ENCODE data around the gene CCDC158.

The CCDC158 gene

GRCh38 chr4:76406081-76406480 lies 14.9 kb downstream of the CCDC158 start:
- Mint-ChIP-seq H3K27ac (no peak overlapping the region), H3K4me3 (no peak overlapping the region), H3K9me3 (no peaks in the 10 kb centered on the region), H3K27me3 (peaks cover 6% of the 10 kb centered on the region), H3K4me1 (peaks cover 5% of the 10 kb centered on the region), H3K36me3 (no peaks in the 10 kb centered on the region)
- DNase-seq (ENCODE audit: low spot score in 2 of 2) (no peak), ATAC-seq (ENCODE audit: low read depth) (no peak)

- H3K4me3 Mint-ChIP-seq: no peak overlapping the region
- DNase-seq (ENCODE audit: low spot score in 2 of 2): no peak
- no peak for ATAC-seq (ENCODE audit: low read depth)
- H3K9me3 Mint-ChIP-seq: peaks cover 3% of the 10 kb centered on the region
- no peak overlapping the region for H3K27ac Mint-ChIP-seq
- H3K27me3 Mint-ChIP-seq: peaks cover 11% of the 10 kb centered on the region
- H3K36me3 Mint-ChIP-seq: no peaks in the 10 kb centered on the region
- H3K4me1 Mint-ChIP-seq: no peaks in the 10 kb centered on the region
Measured at GRCh38 chr4:76401654-76402053, 19.3 kb downstream of the CCDC158 start.

DNA sequence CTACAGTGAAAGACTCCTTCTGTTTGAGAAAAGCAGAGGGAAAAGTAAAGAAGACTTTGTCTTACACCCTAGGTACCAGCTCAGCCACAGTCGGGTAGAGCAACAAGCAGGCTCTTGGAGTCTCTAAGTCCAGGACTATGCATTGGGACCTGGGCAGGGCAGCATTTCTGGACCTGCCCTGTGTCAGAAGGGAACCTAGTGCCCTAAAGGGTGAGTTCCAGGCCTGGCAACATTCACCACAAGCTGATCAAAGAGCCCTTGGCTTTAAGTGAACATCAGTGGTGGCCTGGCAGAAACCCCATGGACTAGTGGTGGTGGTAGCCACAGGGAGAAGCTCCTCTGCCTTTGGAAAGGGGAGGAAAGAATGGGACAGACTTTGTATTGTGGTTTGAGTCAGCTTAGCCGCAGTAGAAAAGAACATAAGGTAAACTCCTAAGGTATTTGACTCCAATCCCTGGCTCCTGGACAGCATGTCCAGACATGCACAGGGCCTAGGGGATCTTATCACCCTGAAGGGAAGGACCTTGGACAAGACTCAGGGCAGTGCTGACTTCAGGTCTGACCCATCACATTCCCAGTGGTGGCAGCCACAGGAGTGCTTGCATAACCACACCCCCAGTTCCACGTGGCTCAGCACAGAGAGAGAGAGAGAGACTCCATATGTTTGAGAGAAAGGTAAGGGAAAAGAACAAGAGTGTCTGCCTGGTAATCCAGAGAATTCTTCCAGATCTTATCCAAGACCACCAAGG lies 32.6 kb downstream of the CCDC158 start:
- DNase-seq (ENCODE audit: low spot score in 2 of 2): no peak
- Mint-ChIP-seq H3K27ac (no peak overlapping the region), H3K4me3 (no peak overlapping the region), H3K9me3 (peaks cover 20% of the 10 kb centered on the region), H3K4me1 (no peaks in the 10 kb centered on the region), H3K36me3 (peaks cover 2% of the 10 kb centered on the region), H3K27me3 (peaks cover 11% of the 10 kb centered on the region)
- ATAC-seq (ENCODE audit: low read depth): no peak

DNA sequence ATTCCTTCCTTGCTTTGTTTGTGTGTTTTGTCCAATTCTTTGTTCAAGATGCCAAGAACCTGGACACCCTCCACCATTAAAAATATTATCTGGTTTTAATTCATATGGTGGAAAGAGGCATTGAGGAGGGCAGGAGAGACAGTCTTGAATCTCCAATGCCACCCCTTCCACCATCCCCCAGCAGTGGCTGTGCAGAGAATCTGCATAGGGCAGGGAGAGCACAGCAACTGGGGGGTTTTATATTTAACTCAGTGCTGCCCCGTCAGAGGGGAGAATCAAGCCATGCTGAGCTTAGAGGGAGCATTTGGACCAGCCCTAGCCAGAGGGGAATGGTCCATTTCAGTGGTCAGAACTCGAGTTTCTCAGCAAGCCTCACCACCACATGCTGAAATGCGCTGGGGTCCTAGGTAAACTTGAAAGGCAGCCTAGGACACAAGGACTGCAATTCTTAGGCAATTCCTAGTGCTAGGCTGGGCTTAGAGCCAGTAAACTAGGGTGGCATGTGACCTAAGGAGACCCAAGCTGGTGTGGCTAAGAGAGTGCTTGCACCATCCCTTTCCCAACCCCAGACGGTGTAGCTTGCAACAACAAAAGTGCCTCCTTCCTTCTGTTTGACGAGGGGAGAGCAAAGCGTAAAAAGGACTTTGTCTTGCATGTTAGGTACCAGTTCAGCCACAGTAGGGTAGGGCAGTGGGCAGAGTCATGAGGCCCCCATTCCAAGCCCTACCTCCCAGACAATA lies 34.2 kb downstream of the CCDC158 start:
- Mint-ChIP-seq H3K4me1 (no peaks in the 10 kb centered on the region), H3K36me3 (peaks cover 3% of the 10 kb centered on the region), H3K27me3 (peaks cover 12% of the 10 kb centered on the region), H3K27ac (no peak overlapping the region), H3K4me3 (no peak overlapping the region), H3K9me3 (peaks cover 19% of the 10 kb centered on the region)
- ATAC-seq (ENCODE audit: low read depth) (no peak), DNase-seq (ENCODE audit: low spot score in 2 of 2) (no peak)

GRCh38 chr4:76385974-76386373 lies 35.0 kb downstream of the CCDC158 start:
- DNase-seq (ENCODE audit: low spot score in 2 of 2) (no peak), ATAC-seq (ENCODE audit: low read depth) (no peak)
- peaks cover 6% of the 10 kb centered on the region for H3K36me3 Mint-ChIP-seq
- no peak overlapping the region for H3K4me3 Mint-ChIP-seq
- peaks cover 17% of the 10 kb centered on the region for H3K9me3 Mint-ChIP-seq
- H3K27me3 Mint-ChIP-seq: peaks cover 12% of the 10 kb centered on the region
- no peaks in the 10 kb centered on the region for H3K4me1 Mint-ChIP-seq
- no peak overlapping the region for H3K27ac Mint-ChIP-seq

GRCh38 chr4:76384052-76384451 lies 36.9 kb downstream of the CCDC158 start:
- ATAC-seq (ENCODE audit: low read depth): no peak
- Mint-ChIP-seq H3K4me1 (no peaks in the 10 kb centered on the region), H3K27ac (no peak overlapping the region), H3K9me3 (peaks cover 5% of the 10 kb centered on the region), H3K36me3 (peaks cover 5% of the 10 kb centered on the region), H3K27me3 (peaks cover 10% of the 10 kb centered on the region), H3K4me3 (no peak overlapping the region)
- DNase-seq (ENCODE audit: low spot score in 2 of 2): no peak

DNA sequence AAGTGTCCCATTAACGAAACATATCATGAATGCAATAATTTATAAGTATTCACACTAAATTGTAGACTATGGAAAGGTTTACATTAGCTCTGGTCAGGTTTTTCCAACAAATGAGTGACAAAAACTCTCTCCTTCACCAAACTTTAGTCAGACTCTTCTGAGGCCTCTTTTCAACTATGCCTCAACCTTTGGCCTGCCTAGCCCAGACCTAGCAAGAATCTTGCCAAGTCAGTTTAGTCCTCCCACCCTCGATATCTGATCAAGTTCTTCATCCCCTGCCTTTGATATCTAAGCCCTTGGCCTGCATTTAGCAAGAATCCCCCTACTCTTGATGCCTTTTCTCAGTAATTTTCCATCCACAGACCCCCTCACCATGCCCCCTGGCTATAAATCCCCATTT lies 37.9 kb downstream of the CCDC158 start:
- no peak overlapping the region for H3K27ac Mint-ChIP-seq
- peaks cover 7% of the 10 kb centered on the region for H3K27me3 Mint-ChIP-seq
- peaks cover 2% of the 10 kb centered on the region for H3K9me3 Mint-ChIP-seq
- H3K4me1 Mint-ChIP-seq: no peaks in the 10 kb centered on the region
- ATAC-seq (ENCODE audit: low read depth) (no peak), DNase-seq (ENCODE audit: low spot score in 2 of 2) (no peak)
- no peak overlapping the region for H3K4me3 Mint-ChIP-seq
- H3K36me3 Mint-ChIP-seq: peaks cover 5% of the 10 kb centered on the region

DNA sequence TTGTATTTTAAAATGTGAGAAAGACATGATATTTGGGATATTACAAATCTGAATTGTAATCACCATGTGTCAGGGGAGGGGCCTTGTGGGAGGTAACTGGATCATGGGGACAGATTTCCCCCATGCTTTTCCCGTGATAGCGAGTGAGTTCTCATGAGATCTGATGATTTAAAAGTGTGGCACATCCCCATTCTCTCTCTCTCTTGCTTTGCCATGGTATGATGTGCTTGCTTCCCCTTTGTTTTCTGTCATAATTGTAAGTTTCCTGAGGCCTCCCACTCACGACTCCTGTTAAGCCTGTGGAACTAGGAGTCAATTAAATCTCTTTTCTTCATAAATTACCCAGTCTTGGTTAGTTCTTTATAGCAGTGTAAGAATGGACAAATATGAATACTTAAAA lies 39.0 kb downstream of the CCDC158 start:
- Mint-ChIP-seq H3K4me3 (no peak overlapping the region), H3K36me3 (peaks cover 5% of the 10 kb centered on the region), H3K27me3 (peaks cover 7% of the 10 kb centered on the region), H3K4me1 (no peaks in the 10 kb centered on the region), H3K27ac (no peak overlapping the region), H3K9me3 (peaks cover 2% of the 10 kb centered on the region)
- no peak for DNase-seq (ENCODE audit: low spot score in 2 of 2)
- no peak for ATAC-seq (ENCODE audit: low read depth)

- H3K9me3 Mint-ChIP-seq: peaks cover 2% of the 10 kb centered on the region
- peaks cover 5% of the 10 kb centered on the region for H3K36me3 Mint-ChIP-seq
- no peak overlapping the region for H3K4me3 Mint-ChIP-seq
- peaks cover 5% of the 10 kb centered on the region for H3K27me3 Mint-ChIP-seq
- ATAC-seq (ENCODE audit: low read depth) (no peak), DNase-seq (ENCODE audit: low spot score in 2 of 2) (no peak)
- H3K4me1 Mint-ChIP-seq: no peaks in the 10 kb centered on the region
- no peak overlapping the region for H3K27ac Mint-ChIP-seq
Measured at GRCh38 chr4:76380561-76380960, 40.4 kb downstream of the CCDC158 start.

DNA sequence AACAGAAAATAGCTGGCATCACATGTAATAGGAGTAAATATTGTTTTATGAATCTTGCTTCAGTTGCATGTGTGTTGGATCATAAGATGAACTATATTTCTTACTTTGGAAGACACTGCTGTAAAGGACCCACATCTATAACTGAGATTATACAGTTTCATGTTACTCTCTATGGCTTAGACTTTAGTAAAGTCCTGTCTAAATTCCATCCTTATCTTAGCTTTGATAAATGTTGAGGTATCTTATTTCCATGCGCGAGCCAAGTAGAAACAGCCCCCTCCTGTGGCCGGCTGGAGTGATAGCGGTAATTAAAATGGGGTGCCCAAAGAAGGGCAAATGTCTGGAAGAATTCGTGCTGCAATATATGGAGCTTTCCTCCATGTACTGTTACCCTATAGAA lies 43.0 kb downstream of the CCDC158 start:
- ATAC-seq (ENCODE audit: low read depth): no peak
- no peak for DNase-seq (ENCODE audit: low spot score in 2 of 2)
- no peak overlapping the region for H3K27ac Mint-ChIP-seq
- no peaks in the 10 kb centered on the region for H3K4me1 Mint-ChIP-seq
- peaks cover 2% of the 10 kb centered on the region for H3K9me3 Mint-ChIP-seq
- H3K4me3 Mint-ChIP-seq: no peak overlapping the region
- H3K27me3 Mint-ChIP-seq: peaks cover 1% of the 10 kb centered on the region
- H3K36me3 Mint-ChIP-seq: peaks cover 5% of the 10 kb centered on the region

- Mint-ChIP-seq H3K27me3 (peaks cover 1% of the 10 kb centered on the region), H3K9me3 (peaks cover 2% of the 10 kb centered on the region), H3K4me3 (no peak overlapping the region), H3K36me3 (peaks cover 5% of the 10 kb centered on the region), H3K27ac (no peak overlapping the region), H3K4me1 (no peaks in the 10 kb centered on the region)
- ATAC-seq (ENCODE audit: low read depth): no peak
- no peak for DNase-seq (ENCODE audit: low spot score in 2 of 2)
Measured at GRCh38 chr4:76377481-76377901, 43.5 kb downstream of the CCDC158 start.

- H3K36me3 Mint-ChIP-seq: peaks cover 3% of the 10 kb centered on the region
- H3K27me3 Mint-ChIP-seq: no peaks in the 10 kb centered on the region
- no peak for DNase-seq (ENCODE audit: low spot score in 2 of 2)
- H3K4me1 Mint-ChIP-seq: no peaks in the 10 kb centered on the region
- no peaks in the 10 kb centered on the region for H3K9me3 Mint-ChIP-seq
- no peak overlapping the region for H3K4me3 Mint-ChIP-seq
- no peak overlapping the region for H3K27ac Mint-ChIP-seq
- ATAC-seq (ENCODE audit: low read depth): no peak
Measured at GRCh38 chr4:76376534-76376933, 44.4 kb downstream of the CCDC158 start.

DNA sequence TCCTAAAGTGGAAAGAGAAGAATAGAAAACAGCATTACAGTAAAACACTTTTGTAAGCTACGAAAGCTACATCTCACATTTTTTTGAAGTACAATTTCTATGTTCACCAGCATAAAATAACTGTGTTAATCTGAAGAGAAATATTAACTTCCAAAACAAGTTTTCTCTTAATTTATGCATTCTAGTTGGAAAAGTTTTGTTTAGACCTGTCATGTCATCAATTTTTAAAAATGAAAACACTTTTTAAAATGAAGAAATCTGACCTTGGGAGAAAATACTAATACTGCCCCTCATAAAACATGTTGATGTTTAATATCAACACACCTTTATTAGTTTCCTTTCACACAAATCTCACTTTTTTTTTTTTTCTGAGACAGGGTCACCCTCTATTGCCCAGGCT lies 45.2 kb downstream of the CCDC158 start:
- Mint-ChIP-seq H3K27me3 (no peaks in the 10 kb centered on the region), H3K36me3 (no peaks in the 10 kb centered on the region), H3K4me3 (no peak overlapping the region), H3K27ac (no peak overlapping the region), H3K4me1 (no peaks in the 10 kb centered on the region), H3K9me3 (no peaks in the 10 kb centered on the region)
- no peak for DNase-seq (ENCODE audit: low spot score in 2 of 2)
- ATAC-seq (ENCODE audit: low read depth): no peak

- H3K27me3 Mint-ChIP-seq: no peaks in the 10 kb centered on the region
- H3K36me3 Mint-ChIP-seq: no peaks in the 10 kb centered on the region
- DNase-seq (ENCODE audit: low spot score in 2 of 2) (no peak), ATAC-seq (ENCODE audit: low read depth) (no peak)
- no peaks in the 10 kb centered on the region for H3K4me1 Mint-ChIP-seq
- no peaks in the 10 kb centered on the region for H3K9me3 Mint-ChIP-seq
- no peak overlapping the region for H3K4me3 Mint-ChIP-seq
- no peak overlapping the region for H3K27ac Mint-ChIP-seq
Measured at GRCh38 chr4:76374798-76375197, 46.1 kb downstream of the CCDC158 start.

Measured in memory B cell (primary cell).